Testis (tissue), 3 donors: Measurements from ENCODE around the gene USF2. TPM values are rescaled to one million over a fixed set of nuclear protein-coding genes. Genes with fewer than 3 reads are reported as not detected.

Experiments used
- DNase-seq: peaks from one replicate; pipeline ENCODE4 v3.0.0-alpha.2; 2019
- H3K27ac ChIP-seq, 2 donors: fragments of 200-600 bp; sonication (generic); one replicate each; pipeline ENCODE4 v1.5.1; 2019
- H3K27me3 ChIP-seq: fragments of 200-600 bp; sonication (generic); one replicate; pipeline ENCODE4 v1.5.1; 2019
- H3K36me3 ChIP-seq: fragments of 200-600 bp; sonication (generic); one replicate; pipeline ENCODE4 v1.5.1; 2017; ENCODE audit warnings: low read depth; ENCODE audit errors: missing control alignments
- H3K4me1 ChIP-seq: fragments of 200-600 bp; sonication (generic); one replicate; pipeline ENCODE4 v1.5.1; 2019
- H3K4me3 ChIP-seq, 2 donors: fragments of 200-600 bp; sonication (generic); one replicate each; pipeline ENCODE4 v1.5.1; 2017 to 2019
- H3K9me3 ChIP-seq: fragments of 200-600 bp; sonication (generic); one replicate; pipeline ENCODE4 v1.5.1; 2017
- POLR2A ChIP-seq: fragments of 450-650 bp; IDR thresholded peaks from one replicate; pipeline ENCODE4 v1.6.1; 2017; ENCODE audit warnings: antibody characterized with exemption, mild to moderate bottlenecking, moderate library complexity
- WGBS, 2 donors: methylation state at CpG; one replicate each; pipeline ENCODE4 v1.1.5; 2018; 5-methylcytosine and 5-hydroxymethylcytosine counted together
- intact Hi-C: fragments of 100-400 bp; cut with DNase I; formaldehyde crosslinking; loops from one replicate; pipeline ENCODE4 v1.15.1; 2023; ENCODE audit warnings: low total_unique reads
- polyA plus RNA-seq: library from polyadenylated mRNA; stranded (reverse); fragments of 350-450 nt; fragmentation: Illumina TruSeq; extraction: RNeasy Lipid Tissue Mini Kit (QIAGEN cat#74804); gene quantifications from one replicate; pipeline ENCODE4 v1.2.3, GENCODE V29; 2014; ENCODE audit warnings: low read depth, low replicate concordance; ENCODE audit not compliant: insufficient read depth
- total RNA-seq, 2 donors: library from RNA; depleted of rRNA; stranded (reverse); fragments of >200 nt; gene quantifications; one replicate each; pipeline ENCODE4 v1.2.3, GENCODE V29; 2016
- TF ChIP-seq, protein P1 (sequence below), 3 experiments: fragments of 450-650 bp in 2 of 3; fragments of 200-600 bp in 1 of 3; sonication (generic) in 1 of 3; IDR thresholded peaks; one replicate each; pipeline ENCODE4 v1.5.1; 2016 to 2019; ENCODE audit warnings: antibody characterized with exemption in 3 of 3, mild to moderate bottlenecking in 2 of 3, moderate library complexity in 1 of 3

USF2 gene
- total and polyA plus RNA-seq, 3 donors from 2014 or later, result 83.1 to 123 (median 105) TPM

DNA sequence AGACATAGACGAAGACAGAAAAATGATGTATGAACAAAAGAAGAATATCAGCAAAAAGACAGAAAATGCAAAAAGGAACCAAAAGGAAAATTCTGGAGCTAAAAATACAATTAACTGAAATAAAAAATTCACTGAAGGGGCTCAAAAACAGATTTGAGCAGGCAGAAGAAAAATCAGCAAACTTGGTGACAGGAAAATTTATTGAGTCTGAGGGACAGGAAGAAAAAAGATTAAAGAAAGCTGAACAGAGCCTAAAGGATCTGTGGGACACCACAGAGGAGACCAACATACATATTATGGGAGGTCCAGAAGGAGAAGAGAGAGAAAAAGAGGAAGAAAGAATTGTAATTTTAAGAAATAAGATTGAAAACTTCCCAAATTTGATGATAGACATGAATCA is 27.3 kb upstream of the USF2 start:
- no peak overlapping the region for H3K27ac ChIP-seq
- H3K36me3 ChIP-seq, result no peaks in the 10 kb centered on the region
- H3K9me3 ChIP-seq, result no peaks in the 10 kb centered on the region
- H3K4me3 ChIP-seq, result no peak overlapping the region
- TF ChIP-seq, protein P1, sequence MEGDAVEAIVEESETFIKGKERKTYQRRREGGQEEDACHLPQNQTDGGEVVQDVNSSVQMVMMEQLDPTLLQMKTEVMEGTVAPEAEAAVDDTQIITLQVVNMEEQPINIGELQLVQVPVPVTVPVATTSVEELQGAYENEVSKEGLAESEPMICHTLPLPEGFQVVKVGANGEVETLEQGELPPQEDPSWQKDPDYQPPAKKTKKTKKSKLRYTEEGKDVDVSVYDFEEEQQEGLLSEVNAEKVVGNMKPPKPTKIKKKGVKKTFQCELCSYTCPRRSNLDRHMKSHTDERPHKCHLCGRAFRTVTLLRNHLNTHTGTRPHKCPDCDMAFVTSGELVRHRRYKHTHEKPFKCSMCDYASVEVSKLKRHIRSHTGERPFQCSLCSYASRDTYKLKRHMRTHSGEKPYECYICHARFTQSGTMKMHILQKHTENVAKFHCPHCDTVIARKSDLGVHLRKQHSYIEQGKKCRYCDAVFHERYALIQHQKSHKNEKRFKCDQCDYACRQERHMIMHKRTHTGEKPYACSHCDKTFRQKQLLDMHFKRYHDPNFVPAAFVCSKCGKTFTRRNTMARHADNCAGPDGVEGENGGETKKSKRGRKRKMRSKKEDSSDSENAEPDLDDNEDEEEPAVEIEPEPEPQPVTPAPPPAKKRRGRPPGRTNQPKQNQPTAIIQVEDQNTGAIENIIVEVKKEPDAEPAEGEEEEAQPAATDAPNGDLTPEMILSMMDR (IDR thresholded peaks at IDR 0.05), result no peak
- TF ChIP-seq POLR2A, result no peak
- H3K4me1 ChIP-seq, result no peaks in the 10 kb centered on the region
- intact Hi-C loops, result no loop called here
- DNase-seq, result no peak
- 87 to 89% methylated on average over 1 of the region's 1 CpG for WGBS, 2 donors
- H3K27me3 ChIP-seq, result no peaks in the 10 kb centered on the region

DNA sequence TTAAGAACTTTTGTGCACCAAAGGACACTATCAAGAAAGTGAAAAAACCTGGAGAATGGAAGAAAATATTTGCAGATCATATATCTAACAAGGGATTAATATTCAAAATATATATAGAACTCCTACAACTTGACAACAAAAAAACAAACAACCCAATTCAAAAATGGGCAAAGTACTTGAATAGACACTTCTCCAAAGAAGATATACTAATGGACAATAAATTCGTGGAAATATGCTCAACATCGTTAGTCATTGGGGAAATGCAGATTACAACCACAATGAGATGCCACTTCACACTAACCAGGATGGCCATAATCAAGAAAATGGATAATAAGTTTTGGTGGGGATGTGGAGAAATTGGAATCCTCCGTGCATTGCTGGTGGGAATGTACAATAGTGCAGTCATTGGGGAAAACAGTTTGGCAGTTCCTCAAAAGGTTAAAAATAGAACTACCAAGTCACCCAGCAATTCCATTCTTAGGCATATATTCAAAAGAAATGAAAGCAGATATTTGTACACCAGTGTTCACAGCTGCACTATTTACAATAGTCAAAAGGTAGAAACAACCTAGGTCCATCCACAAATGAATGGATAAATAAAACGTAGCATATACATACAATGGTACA is 22.2 kb upstream of the USF2 start:
- DNase-seq, result no peak
- H3K27ac ChIP-seq, result no peak overlapping the region
- TF ChIP-seq POLR2A, result no peak
- TF ChIP-seq, protein P1 (IDR thresholded peaks at IDR 0.05), result no peak
- intact Hi-C loops, result no loop called here
- no peaks in the 10 kb centered on the region for H3K27me3 ChIP-seq
- H3K9me3 ChIP-seq, result no peaks in the 10 kb centered on the region
- no peaks in the 10 kb centered on the region for H3K4me1 ChIP-seq
- WGBS, 2 donors, result 56 to 63% methylated on average over 4 of the region's 4 CpGs
- H3K36me3 ChIP-seq, result no peaks in the 10 kb centered on the region
- no peak overlapping the region for H3K4me3 ChIP-seq

DNA sequence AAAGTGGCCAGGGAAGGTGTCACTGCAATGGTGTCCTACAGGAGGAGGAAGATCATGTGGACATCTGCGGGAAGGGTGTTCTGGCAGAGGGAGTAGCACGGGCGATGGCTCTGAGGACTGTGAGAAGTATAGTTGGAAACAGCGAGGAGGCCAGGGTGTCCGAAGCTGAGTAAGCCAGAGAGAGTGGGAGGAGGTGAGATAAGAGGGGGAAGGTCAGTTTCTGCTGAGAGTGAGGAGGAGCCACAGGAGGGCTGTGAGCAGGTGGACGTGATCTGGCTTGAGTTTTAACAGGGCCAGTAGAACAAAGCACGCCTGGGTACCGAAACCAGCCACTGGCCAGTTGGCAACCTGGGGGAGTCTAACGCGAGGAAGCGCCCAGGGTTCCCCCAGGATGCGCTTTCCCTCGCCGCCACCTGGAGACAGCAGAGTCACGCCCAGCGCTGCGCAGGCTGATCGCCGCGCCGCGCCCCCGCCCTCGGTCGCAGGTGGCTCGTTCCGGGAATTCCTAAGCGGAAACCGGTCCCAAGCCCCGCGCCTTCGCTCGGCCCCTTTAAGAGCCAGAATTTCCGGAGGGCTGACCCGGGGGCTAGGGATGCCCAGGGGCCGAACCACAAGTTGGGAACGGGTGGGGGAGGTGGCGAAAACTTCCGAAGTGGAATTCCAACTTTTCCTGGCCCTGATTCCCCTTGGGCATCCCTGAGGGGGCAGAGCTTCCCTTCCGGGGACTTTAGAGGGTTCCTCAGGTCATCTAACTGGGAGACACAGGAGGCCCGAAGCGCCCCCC is 21.0 kb upstream of the USF2 start:
- Histone ChIP-seq H3K36me3 (no peaks in the 10 kb centered on the region), H3K9me3 (no peaks in the 10 kb centered on the region), H3K27me3 (no peaks in the 10 kb centered on the region), H3K4me1 (no peaks in the 10 kb centered on the region), H3K4me3 (peak overlapping the region; percentile 60 to 78), H3K27ac (peak overlapping the region; percentile 86 to 88)
- TF ChIP-seq, protein P1 (IDR thresholded peaks at IDR 0.05), result peak in 2 of 3 experiments; percentile 40 to 53
- no peak for TF ChIP-seq POLR2A
- intact Hi-C loops, result no loop called here
- 3% methylated on average over 11 to 21 of the region's 42 CpGs for WGBS, 2 donors
- peak; percentile 88 for DNase-seq

DNA sequence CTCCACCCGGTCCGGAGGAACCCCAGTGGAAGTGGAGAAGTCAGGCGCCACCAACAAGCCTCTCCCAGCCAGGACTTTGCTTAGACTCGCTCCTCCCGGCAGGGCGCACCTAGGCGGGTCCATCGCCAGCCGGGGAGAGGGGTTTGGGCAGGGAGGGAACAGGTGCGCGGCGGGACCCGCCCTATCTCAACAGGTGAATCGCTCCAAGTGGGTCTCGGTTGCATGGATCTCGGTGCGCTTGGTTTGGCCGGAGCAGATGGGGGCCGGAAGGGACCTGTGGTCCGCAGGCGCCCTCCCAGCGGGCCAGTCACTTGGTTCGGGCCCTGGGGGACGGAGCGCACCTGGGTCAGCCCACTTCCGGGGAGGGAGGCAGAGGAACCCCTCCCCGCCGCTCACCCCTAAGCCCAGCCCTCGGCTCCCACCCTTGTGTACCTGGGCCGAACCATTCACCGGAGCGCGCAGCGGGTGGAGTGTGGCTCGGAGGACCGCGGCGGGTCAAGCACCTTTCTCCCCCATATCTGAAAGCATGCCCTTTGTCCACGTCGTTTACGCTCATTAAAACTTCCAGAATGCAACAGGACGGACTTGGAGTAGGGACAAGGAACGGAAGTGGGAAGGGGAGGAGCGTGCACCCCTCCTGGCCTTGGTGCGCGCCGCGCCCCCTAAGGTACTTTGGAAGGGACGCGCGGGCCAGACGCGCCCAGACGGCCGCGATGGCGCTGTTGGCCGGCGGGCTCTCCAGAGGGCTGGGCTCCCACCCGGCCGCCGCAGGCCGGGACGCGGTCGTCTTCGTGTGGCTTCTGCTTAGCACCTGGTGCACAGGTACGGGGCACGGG is 20.2 kb upstream of the USF2 start, which contains the start of gene LSR:
Gene LSR (plus strand): TSS at position 693 of the 836 bp plus-strand sequence. CDS start 21 bp downstream, at position 714.
- peak; percentile 93 for DNase-seq
- no peaks in the 10 kb centered on the region for H3K4me1 ChIP-seq
- H3K36me3 ChIP-seq, result no peaks in the 10 kb centered on the region
- TF ChIP-seq, protein P1 (IDR thresholded peaks at IDR 0.05), result peak in 1 of 3 experiments; percentile 3
- no peak for TF ChIP-seq POLR2A
- 1% methylated on average over 68 of the region's 69 CpGs; no CpG with 5 or more reads in 1 of the 2 donors for WGBS, 2 donors
- peak within 1 kb of the TSS; percentile 60 to 78 for H3K4me3 ChIP-seq
- H3K27me3 ChIP-seq, result no peaks in the 10 kb centered on the region
- intact Hi-C loops, result no loop called here
- peak within 1 kb of the TSS; percentile 86 to 88 for H3K27ac ChIP-seq
- no peaks in the 10 kb centered on the region for H3K9me3 ChIP-seq
